Adipocyte (in vitro differentiated cells): ENCODE results near the gene SEMA3G.

Source experiments
- DNase-seq: peaks from one replicate; pipeline ENCODE4 v3.0.0-alpha.2; 2015; ENCODE audit warnings: low read depth
- H3K27me3 ChIP-seq: replicated peaks from 2 replicates; pipeline ENCODE4 v1.7.0; 2013; ENCODE audit warnings: mild to moderate bottlenecking, low read length, moderate library complexity; ENCODE audit not compliant: control insufficient read depth, insufficient read depth
- H3K36me3 ChIP-seq: 2 replicates; pipeline ENCODE4 v1.7.0; 2013; ENCODE audit warnings: low read length, mild to moderate bottlenecking, moderate library complexity; ENCODE audit not compliant: control insufficient read depth, insufficient read depth, severe bottlenecking
- H3K4me1 ChIP-seq: 2 replicates; pipeline ENCODE4 v1.7.0; 2013; ENCODE audit warnings: mild to moderate bottlenecking, low read length, moderate library complexity; ENCODE audit not compliant: control insufficient read depth, insufficient read depth
- H3K4me3 ChIP-seq: 2 replicates; pipeline ENCODE4 v1.7.0; 2013; ENCODE audit warnings: mild to moderate bottlenecking, low read length, moderate library complexity
- H3K9ac ChIP-seq: 2 replicates; pipeline ENCODE4 v1.7.0; 2013; ENCODE audit warnings: mild to moderate bottlenecking, low read length, moderate library complexity
- H3K9me3 ChIP-seq: 2 replicates; pipeline ENCODE4 v1.7.0; 2013; ENCODE audit warnings: mild to moderate bottlenecking, low read length, moderate library complexity; ENCODE audit not compliant: control insufficient read depth

SEMA3G gene

GRCh38 chr3:52458031-52458760 lies 13.3 kb upstream of the SEMA3G start:
- peaks cover 41% of the 10 kb centered on the region for H3K36me3 ChIP-seq
- H3K4me1 ChIP-seq = peaks cover 20% of the 10 kb centered on the region

DNA sequence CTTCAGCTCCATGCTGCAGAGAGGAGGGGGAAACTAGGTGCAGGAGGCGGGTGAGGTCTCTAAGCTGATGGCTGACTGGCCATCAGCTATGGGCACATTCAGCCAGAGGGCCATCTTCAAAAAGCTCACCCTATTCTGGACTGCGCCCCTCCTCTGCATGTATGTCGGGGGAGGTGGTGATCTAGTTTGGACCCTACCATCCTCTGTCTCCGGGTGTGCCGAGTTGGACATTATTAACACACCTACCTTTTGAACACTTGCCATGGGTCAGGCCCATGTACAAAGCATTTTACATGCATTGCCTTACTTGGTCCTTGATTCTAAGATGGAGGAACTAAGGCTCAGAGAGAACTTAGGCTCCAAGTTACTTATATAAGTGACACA lies 11.9 kb upstream of the SEMA3G start:
- peak overlapping the region; percentile 98 for H3K4me3 ChIP-seq
- H3K9ac ChIP-seq = peak overlapping the region; percentile 91
- no peaks in the 10 kb centered on the region for H3K27me3 ChIP-seq
- peaks cover 15% of the 10 kb centered on the region for H3K4me1 ChIP-seq
- no peak for DNase-seq
- peaks cover 38% of the 10 kb centered on the region for H3K36me3 ChIP-seq
- no peaks in the 10 kb centered on the region for H3K9me3 ChIP-seq

More at GRCh38 chr3:52458031-52458760, 13.3 kb upstream of the SEMA3G start:
- Histone ChIP-seq H3K9ac (no peak overlapping the region), H3K27me3 (no peaks in the 10 kb centered on the region), H3K9me3 (no peaks in the 10 kb centered on the region), H3K4me3 (no peak overlapping the region)
- DNase-seq = no peak

- peak; percentile 63 for DNase-seq
- peak overlapping the region; percentile 91 for H3K9ac ChIP-seq
- no peaks in the 10 kb centered on the region for H3K27me3 ChIP-seq
- no peaks in the 10 kb centered on the region for H3K9me3 ChIP-seq
- H3K4me1 ChIP-seq = peaks cover 15% of the 10 kb centered on the region
- H3K4me3 ChIP-seq = peak overlapping the region; percentile 98
- peaks cover 38% of the 10 kb centered on the region for H3K36me3 ChIP-seq
These were observed 11.4 kb upstream of the SEMA3G start for GRCh38 chr3:52456169-52456799.

DNA sequence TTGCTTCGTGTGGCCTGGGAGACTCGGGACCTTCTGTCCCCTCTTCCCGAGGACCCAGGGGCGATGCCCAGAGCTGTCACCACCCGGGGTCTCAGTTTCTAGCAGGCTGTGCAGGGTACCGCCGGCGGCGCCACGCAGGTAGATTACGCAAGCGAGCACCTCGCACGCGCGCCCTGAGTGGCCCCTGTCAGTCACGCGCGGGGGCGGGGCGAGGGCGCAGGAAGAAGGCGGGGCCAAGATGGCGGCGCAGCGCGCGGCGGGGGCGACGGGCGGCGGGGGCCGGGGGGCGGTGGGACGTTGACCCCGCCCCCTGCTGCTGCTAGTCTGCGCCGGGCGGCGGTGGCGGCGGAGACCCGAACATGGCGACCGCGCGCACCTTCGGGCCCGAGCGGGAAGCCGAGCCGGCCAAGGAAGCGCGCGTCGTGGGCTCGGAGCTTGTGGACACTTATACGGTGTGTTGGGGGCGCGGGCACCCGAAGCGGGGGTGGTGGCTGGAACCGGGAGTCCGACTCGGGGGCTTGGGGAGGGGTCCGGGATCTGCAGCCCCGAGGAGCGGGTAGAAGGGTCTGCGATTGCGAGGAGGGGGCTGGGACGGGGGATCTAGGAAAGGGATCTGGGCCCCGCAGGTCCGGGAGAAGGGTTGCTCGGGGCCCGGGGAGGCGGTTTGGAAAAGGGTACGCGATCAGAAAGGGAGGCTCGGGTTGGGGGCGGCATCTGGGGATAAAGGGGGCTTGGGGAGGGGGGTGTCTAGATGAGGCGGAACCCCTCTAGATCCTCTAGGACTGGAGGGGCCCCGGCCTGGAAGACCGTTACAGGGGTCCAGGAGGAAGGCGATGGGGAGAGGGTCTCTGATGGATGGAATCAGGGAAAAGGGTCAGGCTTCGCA lies 10.6 kb upstream of the SEMA3G start, which contains the start of gene NISCH:
Gene NISCH (plus strand): TSS at position 322 of the 886 bp plus-strand sequence. CDS start 38 bp downstream, at position 360.
- peak; percentile 95 for DNase-seq
- no peaks in the 10 kb centered on the region for H3K9me3 ChIP-seq
- no peaks in the 10 kb centered on the region for H3K27me3 ChIP-seq
- H3K4me1 ChIP-seq = peaks cover 15% of the 10 kb centered on the region
- peak within 1 kb of the TSS; percentile 98 for H3K4me3 ChIP-seq
- peak within 1 kb of the TSS; percentile 91 for H3K9ac ChIP-seq
- H3K36me3 ChIP-seq = peaks cover 30% of the 10 kb centered on the region

DNA sequence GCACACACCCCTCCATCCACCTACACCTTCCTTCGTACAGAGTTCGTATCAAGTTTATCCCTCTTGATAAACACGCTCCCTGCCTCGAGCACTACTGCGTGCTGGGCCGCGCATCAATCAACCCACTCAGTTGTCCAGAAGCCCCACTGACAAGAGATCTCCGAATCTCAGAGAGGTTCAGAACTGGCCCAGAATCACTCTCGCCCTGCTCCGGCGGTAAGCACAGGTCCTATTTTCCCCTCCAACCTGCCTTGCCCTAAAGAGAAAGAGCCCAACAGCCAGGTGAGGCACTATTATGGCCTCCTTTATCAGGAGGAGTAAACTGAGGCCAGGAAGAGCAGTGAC lies 10.0 kb upstream of the SEMA3G start:
- Histone ChIP-seq H3K4me1 (peaks cover 15% of the 10 kb centered on the region), H3K27me3 (no peaks in the 10 kb centered on the region), H3K9ac (peak overlapping the region; percentile 89), H3K9me3 (no peaks in the 10 kb centered on the region), H3K4me3 (peak overlapping the region; percentile 98), H3K36me3 (peaks cover 24% of the 10 kb centered on the region)
- no peak for DNase-seq

DNA sequence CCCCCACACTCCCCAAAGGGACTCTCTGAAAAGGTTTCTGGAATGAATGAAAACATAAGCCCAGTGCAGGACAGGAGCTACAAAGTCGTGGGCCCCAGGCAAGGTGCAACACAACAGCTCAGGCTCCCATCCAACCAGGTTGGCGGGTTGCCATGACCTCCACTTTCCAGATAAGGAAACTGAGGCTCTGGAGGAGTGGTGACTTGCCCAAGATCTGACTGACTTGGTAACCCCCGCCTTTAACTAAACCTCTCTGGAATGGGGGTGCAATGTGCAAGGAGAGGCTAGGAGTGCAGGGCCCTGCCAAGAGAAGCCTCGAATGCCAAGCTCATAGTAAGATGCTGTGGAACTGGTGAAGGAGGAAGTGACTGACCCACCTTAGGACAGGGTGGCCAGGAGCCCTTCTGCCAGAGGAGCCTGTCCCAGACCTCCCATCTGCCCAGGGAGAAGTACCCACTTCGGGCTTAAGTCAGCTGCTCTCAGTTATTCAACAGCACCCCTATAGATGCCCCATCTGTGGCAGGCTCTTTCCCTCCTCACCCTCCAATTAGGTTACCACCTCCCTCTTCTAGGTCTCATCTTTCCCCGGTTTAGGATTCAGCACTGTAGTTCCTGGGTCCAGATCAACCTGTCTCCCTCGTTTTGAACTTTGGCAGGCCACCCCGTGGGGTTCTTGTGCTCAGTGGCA lies 9.5 kb upstream of the SEMA3G start:
- H3K9me3 ChIP-seq = no peaks in the 10 kb centered on the region
- H3K4me1 ChIP-seq = peaks cover 15% of the 10 kb centered on the region
- H3K27me3 ChIP-seq = no peaks in the 10 kb centered on the region
- H3K4me3 ChIP-seq = peak overlapping the region; percentile 98
- DNase-seq = no peak
- H3K9ac ChIP-seq = peak overlapping the region; percentile 89
- peaks cover 21% of the 10 kb centered on the region for H3K36me3 ChIP-seq

GRCh38 chr3:52453496-52454249 lies 8.8 kb upstream of the SEMA3G start, which contains the start of gene TNNC1:
TSS of gene TNNC1 (minus strand) at chr3:52454041. CDS start at chr3:52454015, 26 bp downstream.
- Histone ChIP-seq H3K27me3 (no peaks in the 10 kb centered on the region), H3K4me1 (peaks cover 15% of the 10 kb centered on the region), H3K9me3 (no peaks in the 10 kb centered on the region), H3K9ac (peak within 1 kb of the TSS; percentile 89), H3K36me3 (peaks cover 15% of the 10 kb centered on the region), H3K4me3 (peak within 1 kb of the TSS; percentile 98)
- DNase-seq = no peak

- H3K4me1 ChIP-seq = peaks cover 15% of the 10 kb centered on the region
- H3K9me3 ChIP-seq = no peaks in the 10 kb centered on the region
- H3K9ac ChIP-seq = no peak overlapping the region
- no peak overlapping the region for H3K4me3 ChIP-seq
- peaks cover 5% of the 10 kb centered on the region for H3K36me3 ChIP-seq
- no peaks in the 10 kb centered on the region for H3K27me3 ChIP-seq
- DNase-seq = no peak
These were observed 7.8 kb upstream of the SEMA3G start for GRCh38 chr3:52452570-52453221.

GRCh38 chr3:52452126-52452525 lies 7.2 kb upstream of the SEMA3G start:
- H3K4me1 ChIP-seq = peaks cover 14% of the 10 kb centered on the region
- H3K9ac ChIP-seq = no peak overlapping the region
- no peaks in the 10 kb centered on the region for H3K9me3 ChIP-seq
- DNase-seq = no peak
- H3K36me3 ChIP-seq = no peaks in the 10 kb centered on the region
- no peaks in the 10 kb centered on the region for H3K27me3 ChIP-seq
- no peak overlapping the region for H3K4me3 ChIP-seq
